ENCODE results near the gene SAXO1.

- no peak for TF ChIP-seq REST (IDR thresholded peaks at IDR 0.05; ENCODE audit: insufficient read depth in 1 of 2, low read depth in 2 of 2, low read length in 2 of 2)
- no peak for TF ChIP-seq POLR2AphosphoS5 (IDR thresholded peaks at IDR 0.05; ENCODE audit: low read depth, low read length)
Observed at GRCh38 chr9:18976709-18977531, 56.1 kb downstream of the SAXO1 start.
